ENCODE measurements around the gene ATG14. TPM values are rescaled to one million over a fixed set of nuclear protein-coding genes. Genes with fewer than 3 reads are reported as not detected.

Gene ATG14
- total RNA-seq, 1 donor from 2014 or later, result 12.1 TPM

DNA sequence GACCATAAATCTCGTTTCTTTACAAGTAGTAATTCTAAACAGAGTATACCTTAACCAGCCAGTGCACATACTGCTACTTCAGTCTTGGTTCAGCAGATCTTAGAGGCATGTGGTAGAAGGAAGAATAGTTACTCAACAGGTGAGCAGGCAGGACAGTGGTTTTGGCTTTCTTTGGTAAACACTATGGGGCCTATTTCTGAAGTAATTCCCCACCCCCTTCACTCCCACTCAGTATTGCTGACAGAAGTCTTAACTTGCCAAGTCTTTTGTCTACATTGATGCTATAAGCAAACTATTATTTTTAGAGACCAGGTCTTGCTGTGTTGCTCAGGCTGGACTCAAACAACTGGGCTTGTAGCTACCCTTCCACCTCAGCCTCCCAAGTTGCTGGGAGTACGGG lies 71.9 kb downstream of the ATG14 start:
- Histone ChIP-seq H3K27me3 (ENCODE audit: control insufficient read depth, insufficient read depth, low read length) (no peaks in the 10 kb centered on the region), H3K4me3 (ENCODE audit: low read depth, low read length) (no peak overlapping the region), H3K36me3 (ENCODE audit: control insufficient read depth, insufficient read depth, low read length) (no peaks in the 10 kb centered on the region)
- TF ChIP-seq, protein P1, sequence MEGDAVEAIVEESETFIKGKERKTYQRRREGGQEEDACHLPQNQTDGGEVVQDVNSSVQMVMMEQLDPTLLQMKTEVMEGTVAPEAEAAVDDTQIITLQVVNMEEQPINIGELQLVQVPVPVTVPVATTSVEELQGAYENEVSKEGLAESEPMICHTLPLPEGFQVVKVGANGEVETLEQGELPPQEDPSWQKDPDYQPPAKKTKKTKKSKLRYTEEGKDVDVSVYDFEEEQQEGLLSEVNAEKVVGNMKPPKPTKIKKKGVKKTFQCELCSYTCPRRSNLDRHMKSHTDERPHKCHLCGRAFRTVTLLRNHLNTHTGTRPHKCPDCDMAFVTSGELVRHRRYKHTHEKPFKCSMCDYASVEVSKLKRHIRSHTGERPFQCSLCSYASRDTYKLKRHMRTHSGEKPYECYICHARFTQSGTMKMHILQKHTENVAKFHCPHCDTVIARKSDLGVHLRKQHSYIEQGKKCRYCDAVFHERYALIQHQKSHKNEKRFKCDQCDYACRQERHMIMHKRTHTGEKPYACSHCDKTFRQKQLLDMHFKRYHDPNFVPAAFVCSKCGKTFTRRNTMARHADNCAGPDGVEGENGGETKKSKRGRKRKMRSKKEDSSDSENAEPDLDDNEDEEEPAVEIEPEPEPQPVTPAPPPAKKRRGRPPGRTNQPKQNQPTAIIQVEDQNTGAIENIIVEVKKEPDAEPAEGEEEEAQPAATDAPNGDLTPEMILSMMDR (IDR thresholded peaks at IDR 0.05; ENCODE audit: insufficient read depth, low read length, poor library complexity, severe bottlenecking), result no peak
- DNase-seq (ENCODE audit: low read depth), result no peak

DNA sequence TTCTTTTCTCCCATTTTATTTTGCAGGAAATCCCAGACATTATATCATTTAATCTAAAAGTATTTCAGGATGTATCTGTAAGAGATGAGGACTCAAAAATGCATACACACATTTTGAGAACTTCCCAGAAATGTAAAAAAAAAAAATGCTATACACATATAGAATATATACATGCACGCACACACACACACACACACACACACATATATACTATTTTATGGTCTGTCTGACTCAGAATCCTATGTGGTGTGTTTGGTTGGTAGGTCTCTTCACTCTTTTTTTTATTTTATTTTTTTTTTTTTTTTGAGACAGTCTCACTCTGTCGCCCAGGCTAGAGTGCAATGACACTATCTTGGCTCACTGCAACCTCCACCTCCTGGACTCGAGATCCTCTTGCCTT lies 74.9 kb downstream of the ATG14 start:
- Histone ChIP-seq H3K27me3 (ENCODE audit: control insufficient read depth, insufficient read depth, low read length) (no peaks in the 10 kb centered on the region), H3K4me3 (ENCODE audit: low read depth, low read length) (no peak overlapping the region), H3K36me3 (ENCODE audit: control insufficient read depth, insufficient read depth, low read length) (no peaks in the 10 kb centered on the region)
- DNase-seq (ENCODE audit: low read depth), result no peak
- TF ChIP-seq, protein P1 (IDR thresholded peaks at IDR 0.05; ENCODE audit: insufficient read depth, low read length, poor library complexity, severe bottlenecking), result no peak

DNA sequence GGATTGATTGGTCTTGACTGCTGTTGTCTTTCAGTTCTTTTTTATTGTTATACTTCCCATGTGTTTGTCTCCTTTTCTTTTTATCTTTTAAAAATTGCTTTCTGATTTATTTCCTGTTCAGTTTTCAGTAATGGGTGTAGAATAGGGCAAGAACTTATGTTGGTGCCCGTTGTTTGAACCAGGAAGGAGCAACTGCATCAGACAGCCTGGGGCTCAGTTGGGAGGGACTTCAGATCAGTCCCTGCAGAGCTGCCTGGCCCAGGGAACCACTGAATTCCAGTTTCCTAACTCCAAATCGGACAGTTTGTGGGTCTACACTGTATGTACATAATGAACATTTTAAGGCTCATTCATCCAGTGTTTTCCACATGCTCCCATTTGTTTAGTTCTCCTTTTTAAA lies 75.5 kb downstream of the ATG14 start:
- TF ChIP-seq, protein P1 (IDR thresholded peaks at IDR 0.05; ENCODE audit: insufficient read depth, low read length, poor library complexity, severe bottlenecking), result no peak
- Histone ChIP-seq H3K4me3 (ENCODE audit: low read depth, low read length) (no peak overlapping the region), H3K27me3 (ENCODE audit: control insufficient read depth, insufficient read depth, low read length) (no peaks in the 10 kb centered on the region), H3K36me3 (ENCODE audit: control insufficient read depth, insufficient read depth, low read length) (no peaks in the 10 kb centered on the region)
- DNase-seq (ENCODE audit: low read depth), result no peak

DNA sequence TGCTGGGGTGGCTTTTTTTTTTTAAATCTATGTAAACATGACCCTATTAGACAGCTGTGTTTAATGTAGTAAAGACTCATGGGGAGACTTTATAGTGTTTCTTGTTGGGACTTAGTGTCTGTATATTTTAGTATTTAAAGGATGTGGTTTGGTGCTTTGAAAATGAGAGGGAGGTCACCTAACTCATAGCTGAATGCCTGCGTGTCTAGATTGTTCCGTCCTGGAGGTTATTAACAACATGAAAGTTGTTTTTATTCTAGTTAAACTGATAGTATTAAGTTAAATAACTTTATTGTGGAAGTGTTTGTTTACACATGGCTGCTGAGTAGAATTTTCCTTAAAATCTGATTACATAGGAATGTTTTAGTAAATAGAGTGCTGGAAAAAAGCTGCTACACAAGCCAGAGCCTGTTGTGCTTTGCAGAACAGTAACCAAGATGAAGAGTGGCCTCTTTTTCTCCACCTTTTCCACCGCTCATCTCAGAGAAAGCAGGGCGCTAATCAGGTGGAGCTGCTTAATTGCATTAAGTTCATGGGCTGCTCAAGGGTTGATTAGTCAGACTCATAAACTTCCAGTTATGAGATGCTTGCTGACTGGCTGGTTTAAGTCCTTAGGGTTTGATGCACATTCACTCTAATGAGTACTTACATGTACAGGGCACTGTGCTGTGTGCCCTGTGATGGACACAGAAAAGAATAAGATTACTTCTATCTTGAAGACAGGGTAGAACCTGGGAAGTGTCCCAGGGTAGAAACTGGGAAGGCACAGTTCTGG lies 77.7 kb downstream of the ATG14 start:
- TF ChIP-seq, protein P1 (IDR thresholded peaks at IDR 0.05; ENCODE audit: insufficient read depth, low read length, poor library complexity, severe bottlenecking), result no peak
- no peaks in the 10 kb centered on the region for H3K36me3 ChIP-seq (ENCODE audit: control insufficient read depth, insufficient read depth, low read length)
- no peaks in the 10 kb centered on the region for H3K27me3 ChIP-seq (ENCODE audit: control insufficient read depth, insufficient read depth, low read length)
- no peak overlapping the region for H3K4me3 ChIP-seq (ENCODE audit: low read depth, low read length)
- DNase-seq (ENCODE audit: low read depth), result no peak

DNA sequence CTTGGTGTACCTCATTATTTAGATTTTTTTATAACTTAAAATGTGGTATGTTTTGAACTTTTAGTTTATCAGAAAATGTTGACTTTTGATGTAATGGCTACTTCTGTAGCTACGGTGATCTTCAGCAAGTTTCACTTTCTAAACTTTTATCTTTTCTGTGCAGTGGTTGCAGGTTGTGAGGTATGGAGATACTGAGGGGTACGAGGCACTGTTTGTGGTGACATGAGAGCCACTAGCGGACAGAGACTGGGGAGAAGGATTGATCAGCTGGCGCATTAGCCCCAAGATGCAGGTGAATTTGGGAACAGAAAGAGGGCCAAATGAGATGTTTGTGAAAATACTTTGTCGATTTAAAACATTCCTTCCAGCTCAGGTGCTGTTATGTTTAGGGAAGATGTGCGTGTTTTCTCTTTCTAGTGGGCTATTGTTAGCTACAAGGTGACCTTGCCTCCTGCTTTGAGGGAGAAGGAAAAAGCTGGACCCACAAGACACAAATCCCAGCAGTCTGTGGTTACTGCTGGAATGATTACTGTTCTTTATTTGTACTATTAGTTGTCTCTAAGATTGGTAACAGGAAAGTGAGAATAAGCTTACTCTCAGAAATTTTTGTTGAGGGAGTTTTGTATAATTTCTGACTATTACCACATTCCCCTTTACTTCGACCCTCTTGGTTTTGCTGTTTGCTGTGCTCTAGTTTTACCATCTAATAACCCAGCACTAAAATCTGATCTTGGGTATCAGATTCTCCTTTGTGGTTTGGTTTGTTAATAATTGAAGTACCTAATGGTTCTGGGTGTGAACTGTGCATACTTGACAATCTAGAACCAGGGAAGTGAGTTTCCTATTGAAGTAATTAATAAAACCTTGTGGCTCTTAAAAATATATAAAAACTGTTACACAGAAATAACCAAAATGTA lies 78.7 kb downstream of the ATG14 start:
- Histone ChIP-seq H3K27me3 (ENCODE audit: control insufficient read depth, insufficient read depth, low read length) (no peaks in the 10 kb centered on the region), H3K36me3 (ENCODE audit: control insufficient read depth, insufficient read depth, low read length) (no peaks in the 10 kb centered on the region), H3K4me3 (ENCODE audit: low read depth, low read length) (no peak overlapping the region)
- no peak for DNase-seq (ENCODE audit: low read depth)
- TF ChIP-seq, protein P1 (IDR thresholded peaks at IDR 0.05; ENCODE audit: insufficient read depth, low read length, poor library complexity, severe bottlenecking), result no peak
